Activated T-cell treated with anti-CD3 and anti-CD28 coated beads for 4 hours (primary cell): ENCODE data around the gene ZYX.
"Not testable (repeated sequence)": the region's sequence is repeated elsewhere in the genome, so short reads cannot be mapped to it uniquely, and the experiment has no call there.

ENCODE experiments used
- DNase-seq: peaks from one replicate; pipeline ENCODE4 v3.0.0-alpha.2; 2020

The ZYX gene

DNA sequence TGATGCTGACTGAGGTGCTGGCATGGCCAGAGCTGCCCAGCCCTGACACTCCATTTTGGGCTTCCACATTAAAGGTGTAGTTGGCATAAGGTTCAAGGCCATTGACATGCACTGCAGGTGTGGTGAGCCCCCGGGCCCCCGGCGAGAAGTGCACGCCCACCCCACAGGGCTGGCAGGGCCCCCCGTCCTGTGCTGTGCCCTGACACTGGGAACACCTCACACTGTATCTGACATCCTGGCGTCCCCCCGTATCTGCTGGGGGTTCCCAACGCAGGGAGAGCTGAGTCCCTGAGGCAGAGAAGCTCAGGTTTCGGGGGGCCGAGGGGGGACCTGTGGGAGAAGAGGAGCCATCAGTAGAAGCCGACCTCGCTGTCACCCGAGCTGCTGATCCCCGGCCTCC lies 17.5 kb downstream of the ZYX start:
- DNase-seq = no peak

- DNase-seq = no peak
Observed at GRCh38 chr7:143399151-143399550, 18.0 kb downstream of the ZYX start.

- no peak for DNase-seq
Observed at GRCh38 chr7:143399642-143400041, 18.5 kb downstream of the ZYX start.

- DNase-seq = no peak
Observed at GRCh38 chr7:143401265-143401664, 20.1 kb downstream of the ZYX start.

DNA sequence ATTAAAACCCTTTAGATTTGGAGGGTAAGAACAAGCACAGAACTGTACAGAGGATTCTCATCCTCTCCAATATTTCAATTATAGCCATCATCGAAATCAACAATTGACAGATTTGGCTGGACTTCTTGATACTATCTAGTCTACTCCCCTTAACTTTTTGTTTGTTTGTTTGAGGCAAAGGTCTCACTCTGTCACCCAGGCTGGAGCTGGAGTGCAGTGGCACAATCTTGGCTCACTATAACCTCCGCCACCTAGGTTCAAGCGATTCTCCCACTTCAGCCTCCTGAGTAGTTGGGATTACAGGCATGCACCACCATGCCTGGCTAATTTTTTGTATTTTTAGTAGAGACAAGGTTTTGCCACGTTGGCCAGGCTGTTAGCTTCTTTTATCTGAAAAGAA lies 21.1 kb downstream of the ZYX start:
- DNase-seq = not testable (repeated sequence)

DNA sequence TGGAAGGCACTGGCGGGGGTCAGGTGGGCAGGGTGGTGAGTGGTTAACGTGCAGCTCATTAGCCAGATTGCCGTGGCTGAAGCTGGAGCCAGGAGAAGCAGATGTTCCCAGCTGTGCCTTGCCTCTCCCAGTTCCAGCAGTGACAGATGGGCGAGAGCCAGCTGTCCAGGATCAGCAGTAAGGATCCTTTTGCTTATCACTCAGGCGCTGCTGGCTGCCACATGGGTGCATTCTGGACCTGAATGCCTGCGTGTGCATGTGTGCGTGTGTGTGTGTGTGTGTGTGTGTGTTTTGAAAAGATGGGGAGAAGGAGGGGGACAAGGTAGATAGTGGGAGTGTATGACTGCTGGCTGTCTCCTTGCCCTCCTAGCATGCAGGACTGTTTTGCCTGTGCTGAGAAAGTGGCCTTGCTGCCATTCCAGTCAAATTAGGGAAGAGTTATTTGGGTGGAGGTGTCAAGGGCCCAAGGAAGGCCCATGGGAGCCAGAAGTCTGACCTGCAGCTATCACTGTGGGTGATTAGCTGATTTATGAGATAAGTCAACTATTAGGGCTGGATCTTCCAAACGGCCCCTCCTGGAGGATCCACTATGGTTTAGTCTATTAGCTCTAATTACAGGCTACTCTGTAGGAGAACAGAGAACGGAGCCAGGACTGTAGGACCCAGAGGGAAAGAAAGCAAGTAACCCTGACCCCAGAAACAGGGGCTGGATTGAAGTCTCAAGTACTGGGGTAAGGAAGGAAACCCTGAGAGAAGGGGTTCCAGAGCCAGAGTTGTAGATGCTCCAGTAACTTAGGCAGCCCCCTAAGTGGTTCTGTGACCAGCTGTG lies 24.2 kb downstream of the ZYX start:
- DNase-seq = no peak

GRCh38 chr7:143406002-143406357 lies 24.8 kb downstream of the ZYX start:
- DNase-seq = no peak

GRCh38 chr7:143407287-143408251 lies 26.4 kb downstream of the ZYX start:
- no peak for DNase-seq

- no peak for DNase-seq
Observed at GRCh38 chr7:143408252-143408685, 27.1 kb downstream of the ZYX start.

DNA sequence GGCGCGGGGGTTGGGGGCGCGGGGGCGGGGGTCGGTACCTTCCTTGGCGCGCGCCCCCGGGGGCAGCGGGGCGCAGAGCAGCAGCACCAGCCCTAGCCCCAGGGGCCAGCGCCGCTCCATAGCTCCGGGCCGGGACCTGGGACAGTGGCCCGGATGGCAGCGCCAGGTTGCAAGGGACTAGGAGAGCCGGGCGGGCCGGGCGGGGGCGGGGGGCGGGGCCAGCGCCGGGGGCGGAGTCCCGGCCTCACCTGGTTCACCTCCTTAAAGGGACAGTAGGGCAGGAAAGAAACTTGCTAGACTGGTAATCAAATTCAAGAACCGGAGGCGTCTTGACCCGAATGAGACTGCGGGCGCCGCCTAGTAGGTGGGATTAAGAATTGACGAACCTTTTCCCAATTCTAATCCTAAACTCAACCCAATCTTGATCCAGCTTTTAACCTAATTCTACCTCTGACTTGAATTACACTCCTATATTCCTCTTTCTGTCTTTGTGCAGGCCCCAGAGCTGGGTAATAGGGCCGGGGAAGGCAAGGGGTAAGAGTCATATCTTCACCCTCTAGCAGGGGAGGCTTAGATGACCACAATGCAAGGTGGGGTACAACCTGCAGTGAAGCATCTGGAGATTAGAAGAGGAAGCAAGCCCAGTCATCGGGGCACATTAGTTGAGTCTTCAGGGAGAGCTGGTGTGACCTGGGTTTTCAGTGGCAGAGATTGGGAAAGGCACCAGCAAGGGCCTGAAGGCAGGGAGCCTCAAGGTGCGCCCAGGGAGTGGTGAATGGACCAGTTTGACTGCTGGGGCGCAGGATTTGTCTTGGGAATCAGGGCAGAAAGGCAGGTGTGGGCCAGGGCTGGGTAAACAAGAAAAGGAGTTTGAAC lies 27.8 kb downstream of the ZYX start, which contains the start of gene EPHA1:
EPHA1 (minus strand) TSS at position 171 of the 876 bp plus-strand sequence; CDS start at position 120, 51 bp downstream.
- DNase-seq = peak; percentile 36

GRCh38 chr7:143410521-143411004 lies 29.4 kb downstream of the ZYX start:
- DNase-seq = no peak

GRCh38 chr7:143411976-143412708 lies 31.0 kb downstream of the ZYX start:
- no peak for DNase-seq

DNA sequence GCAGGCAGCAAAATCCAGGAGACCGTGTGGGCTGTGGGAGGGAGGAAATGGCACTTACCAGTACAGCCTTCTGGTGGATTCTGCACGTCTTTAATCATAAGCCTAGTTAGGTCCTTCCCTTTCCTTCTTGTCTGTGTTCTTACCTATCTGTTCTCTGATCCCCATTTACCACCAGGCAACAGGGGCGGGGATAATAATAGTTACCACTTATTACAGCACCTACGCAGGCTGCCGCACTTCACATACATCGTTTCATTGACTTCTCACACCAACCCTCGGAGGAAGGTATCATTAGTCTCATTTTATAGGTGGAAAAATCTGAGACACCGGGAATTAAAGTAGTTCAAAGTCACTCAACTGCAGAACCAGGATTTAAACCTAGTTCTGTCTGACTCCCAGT lies 32.0 kb downstream of the ZYX start:
- no peak for DNase-seq

GRCh38 chr7:143415209-143415608 lies 34.1 kb downstream of the ZYX start:
- DNase-seq = not testable (repeated sequence)

- no peak for DNase-seq
Observed at GRCh38 chr7:143415742-143416397, 34.7 kb downstream of the ZYX start.

GRCh38 chr7:143416565-143417149 lies 35.5 kb downstream of the ZYX start:
- no peak for DNase-seq

DNA sequence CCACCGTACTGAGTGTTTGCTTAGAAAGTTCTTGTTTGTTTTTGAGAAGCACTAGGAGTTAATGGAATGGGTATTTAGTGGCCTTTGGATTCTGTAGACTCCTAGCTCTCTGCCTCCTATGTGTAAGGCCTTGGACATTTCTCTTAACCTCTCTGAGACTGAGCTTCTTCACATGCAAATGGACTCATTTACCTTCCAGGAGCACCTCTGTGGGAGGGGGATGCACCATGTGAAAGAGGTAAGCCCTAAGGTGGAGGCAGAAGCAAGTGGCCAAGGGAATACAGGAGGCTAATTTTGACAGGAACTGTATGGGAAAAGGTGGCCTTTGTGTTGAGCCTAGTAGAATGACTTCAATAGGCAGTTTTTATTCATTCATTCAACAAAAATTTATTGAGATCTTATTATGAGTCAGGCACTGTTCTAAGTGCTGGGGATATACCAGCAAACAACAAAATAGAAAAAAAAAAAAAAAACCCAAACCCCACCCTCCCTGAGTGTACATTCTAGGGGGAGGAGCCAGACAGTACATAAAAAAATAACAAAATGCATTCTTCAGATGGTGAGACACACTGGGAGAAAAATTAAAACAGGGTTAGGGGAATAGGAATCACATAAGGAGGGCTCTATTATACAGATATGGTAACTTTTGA lies 36.7 kb downstream of the ZYX start:
- no peak for DNase-seq

GRCh38 chr7:143418681-143419458 lies 37.7 kb downstream of the ZYX start:
- DNase-seq = no peak

DNA sequence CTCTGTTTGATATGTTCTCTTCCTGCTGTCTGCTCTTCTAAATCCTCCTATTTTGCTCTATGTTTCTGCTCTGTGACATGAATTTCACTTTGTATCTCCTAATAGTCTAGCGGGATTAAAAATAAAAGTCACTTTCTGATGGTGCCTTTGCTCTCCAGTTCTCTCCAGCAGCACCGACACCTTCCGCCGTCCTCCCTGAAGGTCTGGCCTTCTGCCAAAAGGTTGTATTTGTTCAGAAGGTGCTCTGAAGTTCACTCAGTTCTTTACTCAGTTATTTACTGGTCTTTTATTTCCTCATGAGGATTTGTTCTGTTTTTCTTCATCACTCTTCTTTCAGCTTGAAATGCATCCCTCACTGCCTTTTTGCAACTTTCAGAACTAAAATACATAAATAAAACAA lies 38.7 kb downstream of the ZYX start:
- no peak for DNase-seq
